H7 (cell line): ENCODE data around the gene FAM24B. TPM values are rescaled to one million over a fixed set of nuclear protein-coding genes. Genes with fewer than 3 reads are reported as not detected.
A peak's percentile ranks its signal among the peaks of the same experiment; 100 is the strongest.

Source experiments
- DNase-seq: peaks from one replicate; pipeline ENCODE4 v3.0.0; 2012
- H3K27me3 ChIP-seq: 2 replicates; pipeline ENCODE4 v1.6.0; 2011; ENCODE audit warnings: mild to moderate bottlenecking, low read length; ENCODE audit not compliant: control insufficient read depth, insufficient read depth
- H3K36me3 ChIP-seq: replicated peaks from 2 replicates; pipeline ENCODE4 v1.5.1; 2011; ENCODE audit warnings: low read length; ENCODE audit not compliant: control insufficient read depth, insufficient read depth
- H3K4me3 ChIP-seq: 2 replicates; pipeline ENCODE4 v1.5.1; 2011; ENCODE audit warnings: low read depth, mild to moderate bottlenecking, control low read depth, low read length, moderate library complexity; ENCODE audit not compliant: insufficient read depth
- total RNA-seq: library from RNA; depleted of rRNA; stranded (reverse); fragments of >200 nt; shearing (Covaris generic); gene quantifications from 2 replicates; pipeline ENCODE4 v1.2.3, GENCODE V29; 2014

Gene FAM24B
- total RNA-seq, 1 experiment from 2014 or later = 4.8 TPM

DNA sequence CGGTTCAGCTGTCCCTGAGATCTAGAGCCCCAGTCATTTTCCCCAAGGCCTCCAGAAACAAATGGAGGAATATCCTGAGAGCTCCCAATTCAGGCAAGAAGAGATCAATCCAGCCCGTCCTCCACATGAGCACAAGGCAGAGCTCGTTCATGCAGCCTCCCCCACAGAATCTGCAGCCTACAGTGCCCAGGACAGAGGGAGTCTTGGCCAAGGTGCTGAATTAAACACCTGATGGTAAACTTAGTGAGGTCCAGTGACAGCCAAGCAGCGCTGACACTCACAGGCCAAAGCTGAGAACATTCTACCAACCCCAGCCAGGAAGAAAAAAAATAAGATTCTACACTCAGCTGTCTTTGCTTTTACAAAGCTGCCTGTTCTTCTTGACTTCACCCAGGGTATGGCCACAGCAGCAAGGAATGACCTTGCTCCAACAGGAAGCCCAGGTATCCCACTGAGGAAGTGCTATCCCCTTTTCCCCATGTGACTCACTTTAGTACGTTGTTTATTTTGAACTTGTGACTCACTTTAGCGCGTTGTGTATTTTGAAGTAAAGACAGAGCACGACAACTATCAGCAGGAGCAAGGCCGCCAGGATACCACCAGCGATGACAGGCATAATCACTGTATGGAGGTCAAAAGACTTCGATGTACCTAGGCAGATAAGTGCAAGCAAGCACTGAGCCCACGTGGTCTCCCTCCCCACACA lies 29.3 kb downstream of the FAM24B start:
- Histone ChIP-seq H3K36me3 (no peaks in the 10 kb centered on the region), H3K4me3 (no peak overlapping the region), H3K27me3 (no peaks in the 10 kb centered on the region)
- no peak for DNase-seq

DNA sequence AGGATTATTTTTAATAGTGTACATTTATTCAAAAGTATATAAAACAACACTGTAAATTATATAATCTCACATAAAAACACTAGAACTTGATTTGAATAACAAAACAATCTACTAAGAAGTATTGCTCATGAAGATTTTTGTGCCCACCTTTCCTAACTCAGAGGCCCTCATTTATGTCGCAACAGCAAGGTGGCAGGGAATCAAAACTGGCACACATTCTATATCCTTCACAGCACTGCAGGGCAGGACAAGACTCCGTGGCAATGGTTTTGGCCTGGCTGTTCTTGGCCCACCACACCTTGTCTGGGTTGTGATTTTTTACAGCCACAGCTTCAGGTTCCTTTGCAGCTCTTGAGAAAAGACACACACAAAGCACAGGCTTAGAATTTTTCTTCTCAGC lies 30.3 kb downstream of the FAM24B start:
- Histone ChIP-seq H3K36me3 (no peaks in the 10 kb centered on the region), H3K27me3 (no peaks in the 10 kb centered on the region), H3K4me3 (no peak overlapping the region)
- DNase-seq = no peak

DNA sequence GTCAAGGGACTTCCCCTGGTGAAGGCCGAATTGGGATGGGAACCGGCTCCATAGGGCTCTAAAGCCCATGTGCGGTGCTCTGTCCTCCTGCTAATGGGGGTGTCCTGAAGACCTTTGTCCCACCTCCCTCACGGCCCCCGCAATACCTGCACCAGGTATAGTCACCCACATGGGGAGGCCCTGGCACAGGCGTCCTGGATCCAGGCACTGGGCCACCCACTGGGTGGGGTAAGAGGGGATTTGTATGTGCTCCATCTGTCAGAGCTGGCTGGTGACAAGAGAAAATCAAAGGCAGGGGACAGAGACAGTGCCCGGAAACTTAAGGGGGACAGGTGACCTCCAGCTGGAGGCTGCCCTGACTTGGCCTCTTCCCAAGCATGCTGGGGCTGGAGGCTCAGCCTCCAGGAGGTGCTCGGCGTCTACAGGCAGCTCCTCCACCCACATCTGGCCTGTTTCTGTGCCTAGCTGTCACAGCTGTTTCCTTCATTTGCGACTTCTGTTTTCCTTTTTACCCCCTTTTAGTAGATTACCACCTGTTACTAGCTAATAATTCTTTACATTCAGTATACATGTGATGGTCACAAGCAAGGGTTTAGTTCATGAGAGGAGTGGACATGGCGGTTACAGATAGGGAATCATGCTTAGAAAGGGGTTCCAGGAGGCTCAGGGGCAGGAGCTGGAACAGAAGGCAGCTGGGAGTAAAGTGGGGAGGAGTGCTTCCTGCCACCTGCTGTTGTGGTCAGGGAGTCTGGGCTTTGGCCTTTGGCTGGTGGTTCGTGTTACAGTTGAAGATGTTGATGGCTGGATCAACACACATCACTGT lies 31.4 kb downstream of the FAM24B start:
- DNase-seq = no peak
- H3K36me3 ChIP-seq = no peaks in the 10 kb centered on the region
- no peak overlapping the region for H3K4me3 ChIP-seq
- H3K27me3 ChIP-seq = no peaks in the 10 kb centered on the region

DNA sequence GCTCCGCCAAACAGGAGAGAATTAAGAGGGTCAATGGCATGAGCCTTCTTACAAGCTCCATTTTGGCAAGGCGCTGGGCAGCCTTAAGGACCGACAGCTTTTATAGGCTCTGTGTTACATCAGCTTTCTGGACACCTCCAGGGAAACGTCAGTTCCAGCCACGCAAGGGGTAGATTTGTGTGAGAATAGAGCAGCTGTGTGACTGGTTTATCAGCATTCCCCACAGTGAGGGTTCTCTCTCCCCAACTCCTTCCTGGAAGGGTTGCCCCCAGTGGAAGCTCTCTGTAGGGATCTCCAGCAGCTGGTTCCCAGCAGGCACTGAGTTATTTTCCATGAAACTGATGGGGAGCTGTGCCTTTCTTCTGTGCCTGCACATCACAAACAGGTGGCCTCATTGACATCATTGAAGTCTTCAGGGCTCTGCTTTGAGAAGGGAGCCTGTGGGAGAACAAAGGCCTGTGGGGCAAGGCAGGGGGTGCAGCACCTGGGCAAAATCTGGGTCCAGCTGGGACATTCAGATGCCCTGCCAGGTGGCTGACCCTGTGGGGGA lies 33.5 kb downstream of the FAM24B start, which contains the start of gene CUZD1:
Gene CUZD1 (minus strand): TSS at position 75 of the 550 bp plus-strand sequence. CDS start 14 bp downstream, at position 61.
- no peaks in the 10 kb centered on the region for H3K36me3 ChIP-seq
- H3K27me3 ChIP-seq = no peaks in the 10 kb centered on the region
- DNase-seq = peak; percentile 61
- no peak within 1 kb of the TSS for H3K4me3 ChIP-seq

DNA sequence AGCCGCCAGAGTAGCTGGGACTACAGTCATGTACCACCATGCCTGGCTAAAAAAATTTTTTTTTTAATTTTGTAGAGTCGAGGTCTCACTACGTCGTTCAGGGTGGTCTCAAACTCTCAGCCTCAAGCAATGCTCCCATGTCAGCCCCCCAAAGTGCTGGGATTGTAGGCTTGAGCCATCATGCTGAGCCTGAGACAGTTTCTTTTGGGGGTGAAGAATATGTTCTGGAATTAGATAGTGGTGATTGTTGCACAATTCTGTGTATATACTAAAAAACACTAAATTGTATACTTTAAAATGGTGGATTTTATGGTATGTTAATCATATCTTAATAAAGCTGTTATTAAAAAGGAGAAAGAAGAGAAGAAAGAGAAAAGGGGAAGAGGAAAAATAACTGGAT lies 35.2 kb downstream of the FAM24B start:
- H3K27me3 ChIP-seq = no peaks in the 10 kb centered on the region
- H3K4me3 ChIP-seq = no peak overlapping the region
- DNase-seq = no peak
- H3K36me3 ChIP-seq = no peaks in the 10 kb centered on the region

DNA sequence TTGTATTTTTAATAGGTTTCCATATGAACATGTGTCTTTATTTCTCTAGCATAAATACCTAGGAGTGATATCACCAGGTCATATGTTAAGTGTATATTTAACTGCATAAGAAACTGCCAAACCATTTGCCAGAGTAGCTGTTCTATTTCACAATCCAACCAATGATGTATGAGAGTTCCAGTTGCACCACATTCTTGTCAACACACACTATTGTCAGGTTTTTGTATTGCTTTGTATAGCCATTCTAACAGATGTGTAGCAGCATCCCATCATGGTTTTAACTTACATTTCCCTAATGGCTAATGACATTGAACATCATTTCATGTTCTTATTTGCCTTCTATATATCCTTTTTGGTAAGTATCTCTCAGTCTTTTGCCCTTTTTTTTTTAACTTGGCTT lies 37.8 kb downstream of the FAM24B start:
- Histone ChIP-seq H3K4me3 (no peak overlapping the region), H3K27me3 (no peaks in the 10 kb centered on the region), H3K36me3 (no peaks in the 10 kb centered on the region)
- no peak for DNase-seq

DNA sequence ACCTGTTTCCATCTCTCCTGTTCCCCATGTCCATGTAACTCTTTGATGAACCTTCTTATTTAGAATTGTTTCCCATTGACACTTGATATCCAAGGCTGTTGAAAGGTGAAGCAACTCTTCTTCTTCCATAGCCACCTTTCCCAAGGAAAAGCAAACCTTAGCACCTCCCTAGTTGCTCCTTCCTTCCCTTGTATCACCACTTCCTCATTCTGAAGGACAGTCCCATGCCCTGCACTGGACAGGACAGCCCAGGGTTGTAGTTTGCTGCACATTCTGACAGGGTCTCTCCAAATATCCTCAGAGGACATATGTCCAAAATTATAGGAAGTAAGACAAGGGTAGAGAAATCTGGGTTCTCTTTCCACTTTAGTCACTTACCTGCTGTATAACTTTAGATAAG lies 39.9 kb downstream of the FAM24B start:
- H3K4me3 ChIP-seq = no peak overlapping the region
- no peaks in the 10 kb centered on the region for H3K36me3 ChIP-seq
- DNase-seq = no peak
- H3K27me3 ChIP-seq = no peaks in the 10 kb centered on the region

DNA sequence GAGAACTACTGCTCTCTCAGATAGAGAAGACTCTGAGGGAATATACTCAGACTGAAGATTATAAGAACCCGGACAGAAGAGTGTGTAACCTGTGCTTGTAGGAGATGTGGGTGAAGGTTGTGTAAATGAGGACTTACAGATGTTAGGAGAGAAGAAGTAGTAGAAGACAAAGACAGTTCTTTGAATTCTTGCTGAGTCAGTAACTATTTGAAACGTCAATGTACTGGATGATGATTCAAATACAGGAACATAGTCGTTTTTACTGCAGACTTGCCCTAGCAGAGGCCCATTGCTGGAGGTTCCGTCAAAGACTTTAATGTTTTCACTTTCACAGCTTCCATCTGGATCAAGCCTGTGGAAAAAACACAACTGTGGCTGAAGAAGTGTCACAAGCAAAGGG lies 40.5 kb downstream of the FAM24B start:
- H3K36me3 ChIP-seq = no peaks in the 10 kb centered on the region
- H3K27me3 ChIP-seq = no peaks in the 10 kb centered on the region
- no peak for DNase-seq
- H3K4me3 ChIP-seq = no peak overlapping the region

DNA sequence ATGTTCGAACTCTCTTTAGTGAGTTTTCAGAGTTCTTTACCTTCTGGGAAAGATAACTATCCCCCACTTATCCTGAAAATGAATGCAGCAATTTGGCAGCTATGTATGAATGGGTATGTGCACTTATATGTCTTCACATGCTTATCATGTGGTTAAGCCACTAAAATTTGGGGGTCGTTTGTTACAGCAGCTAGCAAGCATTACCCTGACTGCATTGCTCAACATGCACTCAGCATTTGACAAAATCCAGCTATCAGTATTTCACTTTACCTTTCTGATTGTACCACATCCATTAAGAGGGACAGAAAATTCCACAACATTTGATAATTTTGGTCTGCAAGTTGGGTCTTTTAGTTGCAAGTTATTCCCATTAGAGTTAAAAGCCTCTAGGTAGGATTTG lies 43.5 kb downstream of the FAM24B start:
- Histone ChIP-seq H3K36me3 (no peaks in the 10 kb centered on the region), H3K4me3 (no peak overlapping the region), H3K27me3 (no peaks in the 10 kb centered on the region)
- DNase-seq = no peak

DNA sequence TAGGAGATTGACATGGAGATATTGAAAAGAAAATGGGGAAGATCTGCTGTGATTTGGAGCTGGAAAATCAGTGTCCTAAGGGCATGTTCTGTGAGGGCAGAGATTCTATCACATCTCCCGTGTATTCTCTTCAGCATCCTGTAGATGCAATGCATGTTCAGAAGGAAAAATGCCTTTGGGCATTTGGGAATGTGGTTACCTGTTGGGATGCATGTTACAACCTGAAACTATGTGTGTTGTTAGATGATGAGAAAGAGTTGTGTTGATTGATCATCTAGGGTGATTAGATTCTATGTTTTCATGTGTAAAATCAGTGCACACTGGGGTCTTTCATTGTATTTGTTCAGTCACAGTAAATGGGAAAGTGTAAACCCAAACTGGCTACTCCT lies 48.4 kb downstream of the FAM24B start:
- Histone ChIP-seq H3K4me3 (no peak overlapping the region), H3K27me3 (no peaks in the 10 kb centered on the region), H3K36me3 (no peaks in the 10 kb centered on the region)
- no peak for DNase-seq

DNA sequence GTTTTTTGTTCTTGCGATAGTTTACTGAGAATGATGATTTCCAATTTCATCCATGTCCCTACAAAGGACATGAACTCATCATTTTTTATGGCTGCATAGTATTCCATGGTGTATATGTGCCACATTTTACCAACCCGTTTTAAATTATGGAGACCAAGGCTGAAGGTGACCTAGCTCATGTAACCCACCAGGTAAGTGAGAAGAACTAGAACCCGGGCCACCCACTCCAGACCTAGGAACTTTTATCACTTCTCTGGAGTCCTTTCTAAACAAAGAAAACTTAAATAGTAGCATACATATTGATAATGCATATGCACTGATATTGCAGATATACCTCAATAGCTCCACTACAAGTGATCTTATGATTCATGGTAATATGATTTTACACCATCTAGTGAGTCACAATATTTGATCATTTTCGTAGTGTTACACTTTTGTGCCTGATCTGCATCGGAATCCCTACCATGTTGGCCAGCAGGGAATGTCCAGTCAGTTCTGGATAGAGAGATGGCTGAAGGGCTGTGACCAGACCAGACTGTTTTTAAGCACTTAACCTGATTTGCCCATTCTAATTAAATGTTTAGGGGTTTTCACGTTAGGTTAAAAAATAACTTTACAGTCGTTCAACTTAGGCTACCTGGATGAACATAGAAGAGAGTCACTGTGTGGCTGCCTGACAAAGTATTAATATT lies 49.0 kb downstream of the FAM24B start:
- H3K27me3 ChIP-seq = no peaks in the 10 kb centered on the region
- H3K4me3 ChIP-seq = no peak overlapping the region
- no peak for DNase-seq
- H3K36me3 ChIP-seq = no peaks in the 10 kb centered on the region

DNA sequence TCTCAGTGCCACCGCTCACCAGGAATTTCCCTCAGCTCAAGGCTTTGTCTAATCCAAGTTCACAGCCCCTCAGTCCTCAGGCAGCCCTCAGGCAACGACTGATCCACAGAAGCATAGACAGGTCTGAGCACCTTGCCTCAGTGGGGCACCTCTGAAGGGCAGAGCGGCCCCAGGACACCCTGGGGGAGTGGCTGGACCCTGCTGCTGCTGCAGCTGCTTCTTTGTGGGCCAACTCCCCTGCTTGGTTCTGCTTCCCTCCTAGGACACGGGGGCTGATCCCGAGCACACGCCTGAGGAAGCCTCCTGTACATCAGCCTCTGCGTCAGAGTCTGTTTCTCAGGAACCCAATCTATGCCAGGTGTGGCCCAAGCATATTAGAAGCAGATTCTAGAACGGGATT lies 49.9 kb downstream of the FAM24B start:
- DNase-seq = no peak
- Histone ChIP-seq H3K4me3 (no peak overlapping the region), H3K27me3 (no peaks in the 10 kb centered on the region), H3K36me3 (no peaks in the 10 kb centered on the region)

DNA sequence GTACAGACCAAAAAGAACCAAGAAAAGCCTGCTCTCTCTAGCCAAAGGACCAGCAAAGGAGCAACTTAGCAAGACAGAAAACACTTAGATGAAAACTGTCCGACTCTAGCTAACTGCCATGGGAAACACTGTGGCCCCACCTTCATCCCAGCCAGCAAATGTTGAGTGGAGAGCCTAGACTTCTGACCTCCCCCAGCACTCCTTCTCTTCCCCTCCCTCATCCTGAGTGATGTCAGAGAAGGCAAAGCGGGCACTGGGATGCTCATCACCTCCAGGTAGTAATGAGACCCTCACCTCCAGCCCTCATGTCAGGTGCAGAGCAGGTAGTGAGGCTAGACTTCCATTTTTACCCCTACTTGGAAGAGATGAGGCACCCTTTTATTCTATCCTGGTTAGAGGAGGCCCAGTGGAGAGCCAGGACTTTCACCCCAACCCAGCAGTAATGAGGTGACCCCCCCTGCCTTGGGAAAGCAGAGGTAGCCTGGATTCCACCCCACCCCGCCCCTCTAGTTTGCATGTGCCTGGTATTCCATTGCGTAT lies 50.6 kb downstream of the FAM24B start:
- DNase-seq = no peak
- Histone ChIP-seq H3K4me3 (no peak overlapping the region), H3K27me3 (no peaks in the 10 kb centered on the region), H3K36me3 (no peaks in the 10 kb centered on the region)

DNA sequence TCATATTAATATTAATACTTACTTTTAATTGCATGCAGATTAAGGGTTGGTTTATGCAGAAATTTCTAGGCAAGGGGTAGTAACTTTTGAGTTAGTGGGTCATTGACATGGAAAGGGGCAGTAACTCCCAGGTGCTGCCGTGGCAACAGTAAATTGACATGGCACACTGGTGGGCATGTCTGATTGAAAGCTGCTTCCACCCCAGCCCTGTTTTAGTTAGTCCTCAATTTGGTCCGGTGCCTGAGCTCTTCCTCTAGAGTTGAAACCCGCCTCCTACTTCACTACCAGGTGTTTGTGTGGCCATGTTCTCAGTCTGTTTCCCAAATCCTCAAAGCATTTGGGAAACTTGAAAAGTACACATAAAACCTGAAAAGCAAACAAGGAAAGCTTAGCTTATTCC lies 52.1 kb downstream of the FAM24B start:
- DNase-seq = no peak
- Histone ChIP-seq H3K4me3 (no peak overlapping the region), H3K27me3 (no peaks in the 10 kb centered on the region), H3K36me3 (no peaks in the 10 kb centered on the region)
